ENCODE measurements around the gene MED14. TPM values are rescaled to one million over a fixed set of nuclear protein-coding genes. Genes with fewer than 3 reads are reported as not detected.

Gene MED14
- total and polyA plus RNA-seq, 3 donors from 2014 or later, result 13.2 to 19.1 (median 16.7) TPM

GRCh38 chrX:40623665-40624064 lies 111.7 kb downstream of the MED14 start:
- Histone ChIP-seq H3K4me1 (no peaks in the 10 kb centered on the region), H3K27ac (no peak overlapping the region), H3K36me3 (ENCODE audit: low read depth, missing control alignments) (no peaks in the 10 kb centered on the region), H3K27me3 (no peaks in the 10 kb centered on the region), H3K9me3 (no peaks in the 10 kb centered on the region), H3K4me3 (peak overlapping the region in 1 of 2 donors; percentile 15)
- intact Hi-C loops (cut with DNase I; ENCODE audit: low total_unique reads), result no loop called here
- TF ChIP-seq POLR2A (IDR thresholded peaks at IDR 0.05) (no peak), CTCF (IDR thresholded peaks at IDR 0.05) (no peak)
- no peak for DNase-seq
- WGBS, 2 donors, result 38 to 78% methylated on average over 1 to 21 of the region's 32 CpGs

- intact Hi-C loops (cut with DNase I; ENCODE audit: low total_unique reads), result no loop called here
- Histone ChIP-seq H3K4me3 (peak within 1 kb of the TSS in 1 of 2 donors; percentile 15), H3K9me3 (no peaks in the 10 kb centered on the region), H3K36me3 (ENCODE audit: low read depth, missing control alignments) (no peaks in the 10 kb centered on the region), H3K4me1 (no peaks in the 10 kb centered on the region), H3K27ac (no peak within 1 kb of the TSS), H3K27me3 (no peaks in the 10 kb centered on the region)
- peak; percentile 36 for DNase-seq
- 61 to 68% methylated on average over 20 to 38 of the region's 38 CpGs for WGBS, 2 donors
- TF ChIP-seq CTCF (IDR thresholded peaks at IDR 0.05), result no peak
- TF ChIP-seq POLR2A (IDR thresholded peaks at IDR 0.05), result no peak
Measured at GRCh38 chrX:40623139-40623536, 112.2 kb downstream of the MED14 start, which contains the start of gene MPC1L. Gene MPC1L, plus strand, starts transcription at chrX:40623428. Its CDS starts 138 bp downstream, at chrX:40623566.

GRCh38 chrX:40622479-40623138 lies 112.7 kb downstream of the MED14 start:
- intact Hi-C loops (cut with DNase I; ENCODE audit: low total_unique reads), result no loop called here
- 52 to 53% methylated on average over 13 to 14 of the region's 18 CpGs for WGBS, 2 donors

GRCh38 chrX:40617566-40617965 lies 117.8 kb downstream of the MED14 start:
- Histone ChIP-seq H3K27ac (no peak overlapping the region), H3K36me3 (ENCODE audit: low read depth, missing control alignments) (no peaks in the 10 kb centered on the region), H3K27me3 (no peaks in the 10 kb centered on the region), H3K4me1 (no peaks in the 10 kb centered on the region), H3K4me3 (no peak overlapping the region), H3K9me3 (no peaks in the 10 kb centered on the region)
- WGBS, 2 donors, result 74 to 79% methylated on average over 7 of the region's 7 CpGs
- DNase-seq, result no peak
- intact Hi-C loops (cut with DNase I; ENCODE audit: low total_unique reads), result no loop called here
- TF ChIP-seq POLR2A (IDR thresholded peaks at IDR 0.05) (no peak), CTCF (IDR thresholded peaks at IDR 0.05) (no peak)

More at GRCh38 chrX:40622479-40623138, 112.7 kb downstream of the MED14 start:
- no peaks in the 10 kb centered on the region for H3K36me3 ChIP-seq (ENCODE audit: low read depth, missing control alignments)
- peak overlapping the region in 1 of 2 donors; percentile 15 for H3K4me3 ChIP-seq
- H3K27ac ChIP-seq, result no peak overlapping the region
- DNase-seq, result no peak
- no peaks in the 10 kb centered on the region for H3K4me1 ChIP-seq
- no peaks in the 10 kb centered on the region for H3K27me3 ChIP-seq
- H3K9me3 ChIP-seq, result no peaks in the 10 kb centered on the region
- no peak for TF ChIP-seq CTCF (IDR thresholded peaks at IDR 0.05)
- TF ChIP-seq POLR2A (IDR thresholded peaks at IDR 0.05), result no peak

GRCh38 chrX:40615976-40616375 lies 119.4 kb downstream of the MED14 start:
- intact Hi-C loops (cut with DNase I; ENCODE audit: low total_unique reads), result no loop called here
- H3K4me3 ChIP-seq, result no peak overlapping the region
- H3K36me3 ChIP-seq (ENCODE audit: low read depth, missing control alignments), result no peaks in the 10 kb centered on the region
- H3K27ac ChIP-seq, result no peak overlapping the region
- no peaks in the 10 kb centered on the region for H3K9me3 ChIP-seq
- WGBS, 2 donors, result 66 to 67% methylated on average over 9 of the region's 9 CpGs
- TF ChIP-seq CTCF (IDR thresholded peaks at IDR 0.05) (no peak), POLR2A (IDR thresholded peaks at IDR 0.05) (no peak)
- no peaks in the 10 kb centered on the region for H3K4me1 ChIP-seq
- no peaks in the 10 kb centered on the region for H3K27me3 ChIP-seq
- no peak for DNase-seq

Measured in testis (tissue), 3 donors.